Prostate gland (tissue), 2 donors: ENCODE data around the gene LAMA2. TPM values are rescaled to one million over a fixed set of nuclear protein-coding genes. Genes with fewer than 3 reads are reported as not detected.

Experiments
- DNase-seq: peaks from one replicate; pipeline ENCODE4 v3.0.0-alpha.2; 2019; ENCODE audit warnings: low spot score
- H3K27ac ChIP-seq, 2 donors: fragments of 200-600 bp; sonication (generic); 2 replicates each; pipeline ENCODE4 v1.5.1; 2017 to 2019
- H3K27me3 ChIP-seq: fragments of 200-600 bp; sonication (generic); replicated peaks from 2 replicates; pipeline ENCODE4 v1.5.1; 2019; ENCODE audit not compliant: insufficient read depth
- H3K36me3 ChIP-seq, 2 donors: fragments of 200-600 bp; sonication (generic); 1 replicate in 1 of 2; 2 replicates in 1 of 2; pipeline versions ENCODE4 v1.5.1 to v1.8.1; 2017 to 2019
- H3K4me1 ChIP-seq: fragments of 200-600 bp; sonication (generic); replicated peaks from 2 replicates; pipeline ENCODE4 v1.5.1; 2019
- H3K4me3 ChIP-seq, 2 donors: fragments of 200-600 bp; sonication (generic); 2 replicates each; pipeline ENCODE4 v1.5.1; 2017 to 2019
- H3K9me3 ChIP-seq: fragments of 200-600 bp; sonication (generic); 2 replicates; pipeline ENCODE4 v1.5.1; 2017
- POLR2A ChIP-seq: fragments of 450-650 bp; IDR thresholded peaks from one replicate; pipeline ENCODE4 v1.6.1; 2016; ENCODE audit warnings: antibody characterized with exemption, mild to moderate bottlenecking
- POLR2AphosphoS5 ChIP-seq: sonication (generic); formaldehyde crosslinking; IDR thresholded peaks from one replicate; pipeline ENCODE4 v1.6.1; 2017; ENCODE audit warnings: antibody characterized with exemption
- WGBS: methylation state at CpG from one replicate; pipeline ENCODE4 v1.1.5; 2018; 5-methylcytosine and 5-hydroxymethylcytosine counted together
- intact Hi-C: fragments of 100-400 bp; cut with DNase I; formaldehyde crosslinking; loops from one replicate; pipeline ENCODE4 v1.14.2; 2022
- total RNA-seq, 2 donors: library from RNA; depleted of rRNA; stranded (reverse); fragments of >200 nt; gene quantifications; one replicate each; pipeline ENCODE4 v1.1.0, GENCODE V29; 2016
- TF ChIP-seq, protein P1 (sequence below), 4 experiments: fragments of 200-600 bp in 2 of 4; fragments of 450-650 bp in 2 of 4; sonication (generic) in 2 of 4; IDR thresholded peaks; 1 replicate in 3 of 4; 2 replicates in 1 of 4; pipeline ENCODE4 v1.5.1; 2016 to 2019; ENCODE audit warnings: antibody characterized with exemption in 4 of 4, mild to moderate bottlenecking in 2 of 4, moderate library complexity in 2 of 4

LAMA2 gene
- total RNA-seq, 2 donors from 2014 or later = 10.1 to 89.1 TPM

DNA sequence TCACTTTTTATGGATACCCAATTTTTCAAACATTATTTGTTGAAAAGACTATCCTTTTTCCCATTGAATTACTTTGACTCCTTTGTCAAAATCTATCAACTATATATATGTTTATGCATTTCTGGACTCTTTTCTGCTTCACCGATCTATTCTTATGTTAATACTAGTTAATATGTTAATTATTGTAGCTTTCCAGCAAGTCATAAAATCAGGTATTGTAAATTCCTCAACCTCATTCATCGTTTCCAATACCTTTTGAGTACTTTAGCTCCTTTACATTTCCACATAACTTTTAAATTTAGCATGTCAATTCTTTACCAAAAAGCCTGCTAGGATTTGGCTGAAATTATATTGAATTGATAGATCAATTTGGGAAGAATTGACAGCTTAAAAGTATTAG lies 419.7 kb downstream of the LAMA2 start:
- no peak overlapping the region for H3K4me3 ChIP-seq
- WGBS = 64% methylated on average over 2 of the region's 2 CpGs

DNA sequence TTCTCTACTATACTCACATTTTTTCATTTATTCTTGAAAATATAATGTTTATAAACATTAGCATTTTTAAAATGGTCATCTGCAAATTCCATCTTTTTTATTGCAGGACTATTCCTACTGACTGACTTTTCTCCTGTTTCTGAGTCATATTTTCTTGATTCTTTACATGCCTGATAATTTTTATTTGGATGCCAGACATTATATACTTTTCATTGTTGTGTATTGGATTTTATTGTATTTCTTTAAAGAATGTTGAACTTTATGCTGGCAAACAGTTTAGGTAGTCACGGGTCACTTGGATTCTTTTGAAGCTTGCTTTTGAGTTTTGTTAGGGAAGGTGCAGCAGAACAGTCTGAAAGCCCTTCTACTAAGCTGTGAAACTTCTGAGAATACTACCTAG lies 423.9 kb downstream of the LAMA2 start:
- H3K27me3 ChIP-seq = no peaks in the 10 kb centered on the region
- H3K27ac ChIP-seq = no peak overlapping the region
- TF ChIP-seq POLR2A (no peak), POLR2AphosphoS5 (no peak)
- TF ChIP-seq, protein P1, sequence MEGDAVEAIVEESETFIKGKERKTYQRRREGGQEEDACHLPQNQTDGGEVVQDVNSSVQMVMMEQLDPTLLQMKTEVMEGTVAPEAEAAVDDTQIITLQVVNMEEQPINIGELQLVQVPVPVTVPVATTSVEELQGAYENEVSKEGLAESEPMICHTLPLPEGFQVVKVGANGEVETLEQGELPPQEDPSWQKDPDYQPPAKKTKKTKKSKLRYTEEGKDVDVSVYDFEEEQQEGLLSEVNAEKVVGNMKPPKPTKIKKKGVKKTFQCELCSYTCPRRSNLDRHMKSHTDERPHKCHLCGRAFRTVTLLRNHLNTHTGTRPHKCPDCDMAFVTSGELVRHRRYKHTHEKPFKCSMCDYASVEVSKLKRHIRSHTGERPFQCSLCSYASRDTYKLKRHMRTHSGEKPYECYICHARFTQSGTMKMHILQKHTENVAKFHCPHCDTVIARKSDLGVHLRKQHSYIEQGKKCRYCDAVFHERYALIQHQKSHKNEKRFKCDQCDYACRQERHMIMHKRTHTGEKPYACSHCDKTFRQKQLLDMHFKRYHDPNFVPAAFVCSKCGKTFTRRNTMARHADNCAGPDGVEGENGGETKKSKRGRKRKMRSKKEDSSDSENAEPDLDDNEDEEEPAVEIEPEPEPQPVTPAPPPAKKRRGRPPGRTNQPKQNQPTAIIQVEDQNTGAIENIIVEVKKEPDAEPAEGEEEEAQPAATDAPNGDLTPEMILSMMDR (IDR thresholded peaks at IDR 0.05) = no peak
- H3K4me1 ChIP-seq = no peaks in the 10 kb centered on the region
- intact Hi-C loops = no loop called here
- H3K36me3 ChIP-seq = no peaks in the 10 kb centered on the region
- no peak for DNase-seq
- no peak overlapping the region for H3K4me3 ChIP-seq
- no peaks in the 10 kb centered on the region for H3K9me3 ChIP-seq
- WGBS = 61% methylated on average over 1 of the region's 1 CpG

More for the DNA sequence above, 419.7 kb downstream of the LAMA2 start:
- H3K36me3 ChIP-seq = no peaks in the 10 kb centered on the region
- no peak for DNase-seq
- no peaks in the 10 kb centered on the region for H3K27me3 ChIP-seq
- intact Hi-C loops = no loop called here
- TF ChIP-seq POLR2A = no peak
- TF ChIP-seq, protein P1 (IDR thresholded peaks at IDR 0.05) = no peak
- no peak for TF ChIP-seq POLR2AphosphoS5
- H3K27ac ChIP-seq = no peak overlapping the region
- no peaks in the 10 kb centered on the region for H3K9me3 ChIP-seq
- no peaks in the 10 kb centered on the region for H3K4me1 ChIP-seq

DNA sequence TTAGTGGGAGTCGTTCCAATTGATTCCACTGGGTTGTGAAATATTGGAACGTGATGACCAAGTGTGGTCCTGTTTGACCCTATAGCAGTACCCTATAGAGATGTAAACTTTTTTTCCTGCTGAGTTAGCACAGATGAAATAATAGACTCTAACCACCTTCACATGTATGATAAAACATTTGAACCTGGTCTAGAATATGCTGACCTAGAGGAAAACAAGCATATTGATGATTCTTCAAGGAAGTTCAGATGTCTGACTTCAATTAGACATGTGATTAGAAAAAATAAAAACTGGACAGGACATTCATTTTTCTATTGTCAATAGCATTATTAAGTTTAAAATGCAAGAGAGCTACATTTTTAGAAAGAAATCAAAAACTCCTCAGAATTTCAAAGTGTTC lies 424.9 kb downstream of the LAMA2 start:
- 88% methylated on average over 2 of the region's 2 CpGs for WGBS
- Histone ChIP-seq H3K4me3 (no peak overlapping the region), H3K36me3 (no peaks in the 10 kb centered on the region), H3K27ac (no peak overlapping the region), H3K27me3 (no peaks in the 10 kb centered on the region), H3K4me1 (no peaks in the 10 kb centered on the region), H3K9me3 (no peaks in the 10 kb centered on the region)
- intact Hi-C loops = no loop called here
- TF ChIP-seq, protein P1 (IDR thresholded peaks at IDR 0.05) = no peak
- TF ChIP-seq POLR2A (no peak), POLR2AphosphoS5 (no peak)
- no peak for DNase-seq

DNA sequence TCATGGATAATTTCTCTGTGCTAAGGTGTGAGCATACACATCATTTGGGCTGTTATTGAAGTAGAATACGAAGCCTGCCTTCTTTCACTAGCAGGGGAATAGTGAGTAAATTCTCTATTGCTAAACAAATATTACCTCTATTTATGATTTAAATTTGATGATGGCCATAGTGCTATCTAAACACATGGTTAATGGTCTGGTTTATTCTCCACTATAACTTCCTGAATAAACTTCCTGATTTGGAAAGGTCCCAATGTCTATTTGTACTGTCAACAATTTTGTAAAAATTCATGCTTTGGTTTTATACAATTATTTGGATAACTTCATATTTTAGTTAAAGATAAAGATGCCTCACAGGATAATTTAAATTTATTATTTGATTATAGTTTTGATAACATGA lies 426.2 kb downstream of the LAMA2 start:
- no peak overlapping the region for H3K27ac ChIP-seq
- H3K9me3 ChIP-seq = no peaks in the 10 kb centered on the region
- no peaks in the 10 kb centered on the region for H3K4me1 ChIP-seq
- TF ChIP-seq POLR2A = no peak
- no peak for TF ChIP-seq POLR2AphosphoS5
- TF ChIP-seq, protein P1 (IDR thresholded peaks at IDR 0.05) = no peak
- WGBS = 64% methylated on average over 1 of the region's 1 CpG
- intact Hi-C loops = no loop called here
- DNase-seq = no peak
- no peak overlapping the region for H3K4me3 ChIP-seq
- no peaks in the 10 kb centered on the region for H3K36me3 ChIP-seq
- H3K27me3 ChIP-seq = no peaks in the 10 kb centered on the region

DNA sequence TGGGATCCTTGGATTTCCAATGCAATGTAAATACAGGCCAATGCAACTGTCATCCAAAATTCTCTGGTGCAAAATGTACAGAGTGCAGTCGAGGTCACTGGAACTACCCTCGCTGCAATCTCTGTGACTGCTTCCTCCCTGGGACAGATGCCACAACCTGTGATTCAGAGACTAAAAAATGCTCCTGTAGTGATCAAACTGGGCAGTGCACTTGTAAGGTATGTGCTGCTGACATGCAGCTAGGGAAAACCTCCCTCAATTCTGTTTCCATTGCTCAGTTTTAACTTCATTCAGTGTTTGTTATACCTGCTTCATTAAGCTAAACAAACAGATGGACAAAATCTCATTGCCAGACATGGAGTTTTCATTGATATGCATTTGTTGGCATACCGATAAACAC lies 429.9 kb downstream of the LAMA2 start:
- no peak overlapping the region for H3K27ac ChIP-seq
- DNase-seq = no peak
- TF ChIP-seq, protein P1 (IDR thresholded peaks at IDR 0.05) = no peak
- no peak for TF ChIP-seq POLR2A
- TF ChIP-seq POLR2AphosphoS5 = no peak
- no peaks in the 10 kb centered on the region for H3K9me3 ChIP-seq
- 40% methylated on average over 3 of the region's 3 CpGs for WGBS
- no peak overlapping the region for H3K4me3 ChIP-seq
- no peaks in the 10 kb centered on the region for H3K36me3 ChIP-seq
- intact Hi-C loops = no loop called here
- no peaks in the 10 kb centered on the region for H3K27me3 ChIP-seq
- H3K4me1 ChIP-seq = no peaks in the 10 kb centered on the region
